VCaP (cell line): ENCODE measurements around the gene ZNF213.
A peak's percentile ranks its signal among the peaks of the same experiment; 100 is the strongest.

ENCODE experiments used
- H3K27ac ChIP-seq: fragments of 450-650 bp; 2 replicates; pipeline ENCODE4 v1.5.1; 2017
- CTCF ChIP-seq: fragments of 450-650 bp; conservative IDR thresholded peaks from 2 replicates; pipeline ENCODE4 v1.5.1; 2017; ENCODE audit warnings: mild to moderate bottlenecking, moderate library complexity

The ZNF213 gene

GRCh38 chr16:3134338-3135125 is at the start of gene ZNF213:
ZNF213 (plus strand) TSS chr16:3135029; CDS start chr16:3137281, 2,252 bp downstream.
- no peak for TF ChIP-seq CTCF
- H3K27ac ChIP-seq: peak within 1 kb of the TSS; percentile 91

GRCh38 chr16:3085868-3086595 is 48.8 kb upstream of the ZNF213 start:
- no peak overlapping the region for H3K27ac ChIP-seq
- TF ChIP-seq CTCF: no peak

- TF ChIP-seq CTCF: no peak
- H3K27ac ChIP-seq: no peak overlapping the region
Measured at GRCh38 chr16:3086596-3087242, 48.1 kb upstream of the ZNF213 start.

- no peak overlapping the region for H3K27ac ChIP-seq
- TF ChIP-seq CTCF: no peak
Measured at GRCh38 chr16:3087243-3088235, 47.3 kb upstream of the ZNF213 start.

GRCh38 chr16:3088450-3088849 is 46.4 kb upstream of the ZNF213 start:
- no peak overlapping the region for H3K27ac ChIP-seq
- no peak for TF ChIP-seq CTCF

- H3K27ac ChIP-seq: no peak overlapping the region
- no peak for TF ChIP-seq CTCF
Measured at GRCh38 chr16:3088925-3089716, 45.7 kb upstream of the ZNF213 start.
